Measurements from ENCODE around the gene SYT5. TPM values are rescaled to one million over a fixed set of nuclear protein-coding genes. Genes with fewer than 3 reads are reported as not detected.

The SYT5 gene
- total and polyA plus RNA-seq, 2 of the 8 experiments (the other 6 are each of a cell fraction or from before 2014, with no cell fraction given) = 0.35 to 0.67 TPM

GRCh38 chr19:55209693-55210472 is 29.8 kb upstream of the SYT5 start:
- Histone ChIP-seq H2AK5ac (ENCODE audit: low read depth, low read length) (no peak overlapping the region), H4K20me1 (replicated peaks in 1 of 2; ENCODE audit: control insufficient read depth in 1 of 2, insufficient read depth in 2 of 2, low read length in 2 of 2) (no peaks in the 10 kb centered on the region), H2AFZ (ENCODE audit: low read length) (no peak overlapping the region), H4K91ac (replicated peaks; ENCODE audit: insufficient read length, low read length) (no peak overlapping the region), H3K14ac (ENCODE audit: insufficient read length) (no peak overlapping the region), H2BK15ac (ENCODE audit: low read length) (no peak overlapping the region; the same call in 1 of the 2 replicates), H3K56ac (replicated peaks; ENCODE audit: insufficient read length, low read depth, low read length) (no peak overlapping the region), H3K27ac (ENCODE audit: low read depth, low read length) (no peak overlapping the region), H3K4me3 (ENCODE audit: extremely low read depth in 1 of 4, insufficient read depth in 2 of 4, low read depth in 3 of 4, low read length in 4 of 4) (no peak overlapping the region), H4K5ac (ENCODE audit: insufficient read length, low read depth, low read length) (no peak overlapping the region), H3K4me1 (replicated peaks in 1 of 4; ENCODE audit: control insufficient read depth in 3 of 4, insufficient read depth in 4 of 4, low read length in 3 of 4) (peaks cover 0 to 3% (median under 1%) of the 10 kb centered on the region in 4 experiments; a peak in 2 of 7 replicates), H2BK12ac (ENCODE audit: low read depth, low read length) (no peak overlapping the region), H3K79me2 (ENCODE audit: control insufficient read depth in 1 of 2, insufficient read depth in 2 of 2, low read length in 2 of 2) (no peaks in the 10 kb centered on the region), H3K9ac (replicated peaks in 1 of 4; ENCODE audit: extremely low read depth in 1 of 4, low read depth in 3 of 4, low read length in 3 of 4) (no peak overlapping the region), H3K4ac (replicated peaks; ENCODE audit: insufficient read length, low read depth, low read length) (no peak overlapping the region), H4K8ac (ENCODE audit: extremely low read depth, insufficient read depth, low read length) (no peak overlapping the region), H3K36me3 (ENCODE audit: control insufficient read depth in 2 of 4, insufficient read depth in 4 of 4, low read length in 3 of 4) (no peaks in the 10 kb centered on the region), H3K79me1 (ENCODE audit: low read depth, low read length) (no peaks in the 10 kb centered on the region), H2BK20ac (ENCODE audit: low read length) (no peak overlapping the region), H3K27me3 (replicated peaks in 1 of 4; ENCODE audit: control insufficient read depth in 3 of 4, extremely low read depth in 1 of 4, insufficient read depth in 3 of 4, low read length in 3 of 4) (no peaks in the 10 kb centered on the region; a peak in 1 of 7 replicates), H3K23me2 (ENCODE audit: low read depth, low read length) (no peaks in the 10 kb centered on the region; the same call in 1 of the 2 replicates), H2BK120ac (replicated peaks; ENCODE audit: low read depth, low read length) (no peak overlapping the region), H3K9me3 (ENCODE audit: insufficient read depth in 2 of 2, low read depth in 1 of 2, low read length in 1 of 2) (peaks cover 15% of the 10 kb centered on the region in 2 experiments; a peak in 3 of 4 replicates), H3K18ac (ENCODE audit: extremely low read depth, low read length) (no peak overlapping the region), H3K23ac (ENCODE audit: insufficient read length) (no peak overlapping the region), H2BK5ac (ENCODE audit: low read depth, low read length) (no peak overlapping the region), H3K4me2 (ENCODE audit: insufficient read depth in 1 of 2, low read depth in 2 of 2, low read length in 2 of 2) (no peak overlapping the region)
- DNase-seq (ENCODE audit: low read depth in 1 of 2, low spot score in 2 of 2) = no peak
- TF ChIP-seq MAX (IDR thresholded peaks at IDR 0.05) (0 out of 2 replicates have a peak, but pooled peaks have one; percentile 20), SUZ12 (IDR thresholded peaks at IDR 0.05; ENCODE audit: low read length) (no peak)
- 80% methylated on average over 17 of the region's 17 CpGs; no CpG with 5 or more reads in 1 of the 2 experiments for WGBS, 2 experiments (ENCODE audit: extremely low coverage in 1 of 2, insufficient coverage in 1 of 2, insufficient read length in 1 of 2, insufficient replicate concordance in 2 of 2, low coverage in 1 of 2, low lambda C conversion rate in 2 of 2, missing lambda C conversion rate in 1 of 2)
- FAIRE-seq = no peak
- ChIA-PET CTCF (ENCODE audit: partially characterized antibody) (interaction anchor here (0.6 to 1.8 kb wide), 4 partner anchors 12 to 257 kb away, joined by 3 to 5 read pairs (median 4); no protein-coding TSS in a partner anchor), POLR2A (ENCODE audit: partially characterized antibody) (no interaction called here)

Measured in H1 (cell line).